Left colon (tissue), 2 donors: ENCODE data around the gene CDKL4. TPM values are rescaled to one million over a fixed set of nuclear protein-coding genes. Genes with fewer than 3 reads are reported as not detected.
A peak's percentile ranks its signal among the peaks of the same experiment; 100 is the strongest.
"Not testable (repeated sequence)": the region's sequence is repeated elsewhere in the genome, so short reads cannot be mapped to it uniquely, and the experiment has no call there.

Experiments
- ATAC-seq: fragments of 200-7000 bp; cut with Tn5 transposase; one replicate; pipeline ENCODE4 v1.9.1; 2020; ENCODE audit warnings: mild to moderate bottlenecking, moderate library complexity
- DNase-seq, 2 donors: peaks; one replicate each; pipeline ENCODE4 v3.0.0-alpha.2; 2020
- intact Hi-C, 2 donors: fragments of 100-400 bp; cut with DNase I in 1 of 2; cut with micrococcal nuclease in 1 of 2; formaldehyde crosslinking; loops; one replicate each; pipeline versions ENCODE4 v1.11.2 to v1.14.0; 2022; cut with DNase I, micrococcal nuclease
- total RNA-seq, 2 donors: library from RNA; stranded (reverse); fragmentation: NEBNext Ultra II Directional; extraction: Animal tissue kit (Norgen Biotek cat#: 25700); gene quantifications; one replicate each; pipeline ENCODE4 v1.2.1, GENCODE V29; 2021
- donor health status: DM: no; HTN: no; CAD: no.
- donor health status: DM: yes; HTN: yes; CAD: no.

CDKL4 gene
- total RNA-seq, 2 donors from 2014 or later: 0.78 TPM; not detected in 1

- ATAC-seq (no peak), DNase-seq (no peak)
- intact Hi-C loops: no loop called here
These were observed 2.2 kb downstream of the CDKL4 start for GRCh38 chr2:39241588-39241987.

- ATAC-seq (no peak), DNase-seq (no peak)
- intact Hi-C loops: no loop called here
These were observed 3.0 kb downstream of the CDKL4 start for GRCh38 chr2:39240758-39241157.

GRCh38 chr2:39234754-39235153 is 9.0 kb downstream of the CDKL4 start:
- ATAC-seq (no peak), DNase-seq (no peak)
- intact Hi-C loops: no loop called here

- no peak for ATAC-seq
- DNase-seq: no peak
- intact Hi-C loops: no loop called here
These were observed 11.6 kb downstream of the CDKL4 start for GRCh38 chr2:39232141-39232540.

- intact Hi-C loops: loop anchor here in 1 of 2 donors (5.0 kb wide), 3 partner anchors 111 to 281 kb away; no protein-coding TSS in a partner anchor
- DNase-seq (no peak), ATAC-seq (no peak)
These were observed 15.2 kb downstream of the CDKL4 start for GRCh38 chr2:39228413-39229209.

GRCh38 chr2:39227628-39228412 is 15.9 kb downstream of the CDKL4 start:
- intact Hi-C loops: loop anchor here in 1 of 2 donors (5.0 kb wide), 3 partner anchors 111 to 281 kb away; no protein-coding TSS in a partner anchor
- peak; percentile 57 to 86 for DNase-seq
- ATAC-seq: peak; percentile 83

- DNase-seq (no peak), ATAC-seq (no peak)
- intact Hi-C loops: loop anchor here in 1 of 2 donors (5.0 kb wide), 3 partner anchors 108 to 278 kb away; no protein-coding TSS in a partner anchor
These were observed 18.2 kb downstream of the CDKL4 start for GRCh38 chr2:39225567-39225966.

- DNase-seq: no peak
- intact Hi-C loops: no loop called here
- ATAC-seq: no peak
These were observed 19.9 kb downstream of the CDKL4 start for GRCh38 chr2:39223909-39224308.

GRCh38 chr2:39221459-39221858 is 22.3 kb downstream of the CDKL4 start:
- intact Hi-C loops: no loop called here
- DNase-seq (no peak), ATAC-seq (no peak)

- DNase-seq (no peak), ATAC-seq (no peak)
- intact Hi-C loops: no loop called here
These were observed 23.6 kb downstream of the CDKL4 start for GRCh38 chr2:39220136-39220535.

- ATAC-seq (no peak), DNase-seq (no peak)
- intact Hi-C loops: no loop called here
These were observed 25.4 kb downstream of the CDKL4 start for GRCh38 chr2:39218391-39218790.

- ATAC-seq: no peak
- intact Hi-C loops: no loop called here
- DNase-seq: no peak
These were observed 26.6 kb downstream of the CDKL4 start for GRCh38 chr2:39217192-39217550.

GRCh38 chr2:39216346-39217191 is 27.2 kb downstream of the CDKL4 start:
- intact Hi-C loops: no loop called here
- no peak for ATAC-seq
- DNase-seq: peak in 1 of 2 donors; percentile 22

GRCh38 chr2:39215545-39215944 is 28.2 kb downstream of the CDKL4 start:
- intact Hi-C loops: no loop called here
- DNase-seq: no peak
- no peak for ATAC-seq

GRCh38 chr2:39213015-39213414 is 30.8 kb downstream of the CDKL4 start:
- ATAC-seq (no peak), DNase-seq (no peak)
- intact Hi-C loops: no loop called here

- intact Hi-C loops: no loop called here
- no peak for ATAC-seq
- no peak for DNase-seq
These were observed 32.9 kb downstream of the CDKL4 start for GRCh38 chr2:39210846-39211245.

- DNase-seq (no peak), ATAC-seq (no peak)
- intact Hi-C loops: no loop called here
These were observed 40.4 kb downstream of the CDKL4 start for GRCh38 chr2:39203382-39203781.

GRCh38 chr2:39202639-39203369 is 41.0 kb downstream of the CDKL4 start:
- DNase-seq (no peak), ATAC-seq (no peak)
- intact Hi-C loops: no loop called here

GRCh38 chr2:39197003-39197402 is 46.8 kb downstream of the CDKL4 start:
- ATAC-seq, DNase-seq, intact Hi-C loops: not testable (repeated sequence)
